Caco-2 (cell line): Measurements from ENCODE around the gene AHCYL1. TPM values are rescaled to one million over a fixed set of nuclear protein-coding genes. Genes with fewer than 3 reads are reported as not detected.

Experiments used
- BruUV-seq: library from RNA; stranded (reverse); fragments of 400-500 nt; replicated peaks from 2 replicates; lab custom pipeline; 2021; lab: Mats Ljungman, UMichigan
- CTCF ChIA-PET: fragments of 300-600 bp; sonication (Branson Sonifier 250); formaldehyde crosslinking; loops from one replicate; lab custom pipeline; 2022; ENCODE audit warnings: antibody characterized with exemption; lab: Charles Lee
- POLR2A ChIA-PET: fragments of 300-600 bp; sonication (Branson Sonifier 250); formaldehyde crosslinking; loops from one replicate; lab custom pipeline; 2022; ENCODE audit warnings: antibody characterized with exemption; lab: Charles Lee
- DNase-seq, 2 experiments: peaks; one replicate each; pipeline versions ENCODE4 v3.0.0 to v3.0.0-alpha.2; 2020 to 2022
- H3K27me3 ChIP-seq: replicated peaks from 2 replicates; pipeline ENCODE4 v1.6.0; 2011; ENCODE audit warnings: low read length; ENCODE audit not compliant: control insufficient read depth, insufficient read depth
- H3K36me3 ChIP-seq: 2 replicates; pipeline ENCODE4 v1.5.1; 2011; ENCODE audit warnings: low read length; ENCODE audit not compliant: control insufficient read depth, insufficient read depth
- H3K4me1 ChIP-seq: fragments of 250-450 bp; sonication (Bioruptor Pico); 2 replicates; pipeline ENCODE4 v1.5.1; 2020; ENCODE audit warnings: mild to moderate bottlenecking
- H3K4me3 ChIP-seq: 2 replicates; pipeline ENCODE4 v1.5.1; 2011; ENCODE audit warnings: low read depth, mild to moderate bottlenecking, control low read depth, low read length
- H3K9me3 ChIP-seq: fragments of 250-450 bp; sonication (Bioruptor Pico); 2 replicates; pipeline ENCODE4 v1.5.1; 2020; ENCODE audit warnings: mild to moderate bottlenecking, moderate library complexity
- H3K27ac Mint-ChIP-seq: one replicate; pipeline ENCODE4 v1.8.0; 2022; ENCODE audit warnings: mixed read lengths; ENCODE audit not compliant: unreplicated experiment
- H3K27me3 Mint-ChIP-seq: one replicate; pipeline ENCODE4 v1.8.0; 2022; ENCODE audit warnings: mixed read lengths; ENCODE audit not compliant: insufficient read depth, unreplicated experiment
- H3K36me3 Mint-ChIP-seq: one replicate; pipeline ENCODE4 v1.8.0; 2022; ENCODE audit warnings: mild to moderate bottlenecking, mixed read lengths; ENCODE audit not compliant: insufficient read depth, unreplicated experiment
- H3K4me1 Mint-ChIP-seq: one replicate; pipeline ENCODE4 v1.8.0; 2022; ENCODE audit warnings: low read depth, mixed read lengths; ENCODE audit not compliant: unreplicated experiment
- H3K4me3 Mint-ChIP-seq: one replicate; pipeline ENCODE4 v1.8.0; 2022; ENCODE audit warnings: mild to moderate bottlenecking, moderate library complexity, mixed read lengths; ENCODE audit not compliant: unreplicated experiment
- H3K9me3 Mint-ChIP-seq: one replicate; pipeline ENCODE4 v1.8.0; 2022; ENCODE audit warnings: mixed read lengths; ENCODE audit not compliant: unreplicated experiment
- intact Hi-C: fragments of 100-400 bp; cut with micrococcal nuclease; formaldehyde crosslinking; loops from one replicate; pipeline ENCODE4 v1.10.0; 2022; ENCODE audit not compliant: unreplicated experiment
- total RNA-seq: library from RNA; stranded (reverse); gene quantifications from 2 replicates; pipeline ENCODE4 v1.2.3, GENCODE V29; 2022
- TF ChIP-seq, protein P1 (sequence below), 2 experiments: fragments of 200-600 bp in 1 of 2; IDR thresholded peaks; 1 replicate in 1 of 2; 2 replicates in 1 of 2; pipeline versions ENCODE4 v1.5.1 to v1.8.0; 2011 to 2022; ENCODE audit warnings: antibody characterized with exemption in 1 of 2, control low read depth in 1 of 2, inconsistent platforms in 1 of 2, low read depth in 1 of 2, low read length in 1 of 2, mild to moderate bottlenecking in 1 of 2, moderate library complexity in 1 of 2; ENCODE audit not compliant: insufficient read depth in 1 of 2, severe bottlenecking in 1 of 2, unreplicated experiment in 1 of 2

AHCYL1 gene
- total RNA-seq, 1 experiment from 2014 or later = 64.2 TPM

DNA sequence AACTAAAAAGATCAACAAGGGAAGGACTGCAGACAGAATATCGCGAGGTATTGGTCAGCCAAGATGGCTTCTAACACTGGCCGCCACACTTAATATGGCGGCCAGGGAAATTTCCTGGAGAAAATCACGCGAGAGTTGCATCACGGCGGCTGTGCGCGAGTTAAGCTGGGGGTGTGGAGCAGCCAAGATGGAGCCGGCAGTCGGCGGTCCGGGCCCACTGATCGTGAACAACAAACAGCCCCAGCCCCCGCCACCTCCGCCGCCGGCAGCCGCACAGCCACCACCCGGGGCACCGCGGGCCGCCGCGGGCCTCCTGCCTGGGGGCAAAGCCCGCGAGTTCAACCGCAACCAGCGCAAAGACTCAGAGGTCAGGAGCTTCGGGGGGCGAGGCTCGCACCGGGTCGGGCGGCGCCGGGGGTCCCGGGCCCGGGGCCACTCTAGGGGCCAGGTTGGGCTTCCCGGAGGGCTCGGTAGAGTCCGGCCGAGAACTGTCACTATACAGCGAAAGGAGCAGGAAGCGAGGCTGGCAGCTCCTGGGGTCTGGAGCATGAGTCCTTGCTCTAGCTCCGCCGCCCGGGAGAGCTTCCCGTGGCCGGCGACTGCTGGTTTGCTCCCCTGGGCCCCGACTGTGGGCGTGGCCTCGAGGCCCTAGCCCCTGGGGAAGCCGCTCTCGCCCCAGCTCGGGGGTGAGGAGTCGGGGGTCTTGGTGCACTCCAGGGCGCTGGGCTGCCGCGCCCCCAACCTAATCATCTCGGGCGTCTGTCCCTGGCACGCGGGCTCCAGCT is 50.1 kb downstream of the AHCYL1 start, which contains the start of gene STRIP1:
STRIP1 (plus strand) TSS at position 174 of the 785 bp plus-strand sequence; CDS start at position 188, 14 bp downstream.
- Histone ChIP-seq H3K4me1 (no peaks in the 10 kb centered on the region), H3K4me3 (peak within 1 kb of the TSS; percentile 55), H3K36me3 (peaks cover 1% of the 10 kb centered on the region; the same call in 1 of the 2 replicates), H3K27me3 (no peaks in the 10 kb centered on the region), H3K9me3 (no peaks in the 10 kb centered on the region)
- peaks cover 7% of the 10 kb centered on the region for H3K4me1 Mint-ChIP-seq
- H3K36me3 Mint-ChIP-seq = peaks cover 19% of the 10 kb centered on the region
- peak within 1 kb of the TSS; percentile 90 for H3K27ac Mint-ChIP-seq
- H3K27me3 Mint-ChIP-seq = no peaks in the 10 kb centered on the region
- intact Hi-C loops = no loop called here
- ChIA-PET CTCF (interaction anchor here (0.6 to 2.1 kb wide), 6 partner anchors 13 to 50 kb away, joined by 3 to 8 read pairs (median 4); partner anchors contain the start of gene AHCYL1), POLR2A (interaction anchor here (0.5 to 1.5 kb wide), 6 partner anchors 11 to 929 kb away, joined by 3 to 6 read pairs (median 3); partner anchors contain the start of gene AHCYL1)
- H3K9me3 Mint-ChIP-seq = no peaks in the 10 kb centered on the region
- peak; percentile 88 to 92 for DNase-seq
- TF ChIP-seq, protein P1, sequence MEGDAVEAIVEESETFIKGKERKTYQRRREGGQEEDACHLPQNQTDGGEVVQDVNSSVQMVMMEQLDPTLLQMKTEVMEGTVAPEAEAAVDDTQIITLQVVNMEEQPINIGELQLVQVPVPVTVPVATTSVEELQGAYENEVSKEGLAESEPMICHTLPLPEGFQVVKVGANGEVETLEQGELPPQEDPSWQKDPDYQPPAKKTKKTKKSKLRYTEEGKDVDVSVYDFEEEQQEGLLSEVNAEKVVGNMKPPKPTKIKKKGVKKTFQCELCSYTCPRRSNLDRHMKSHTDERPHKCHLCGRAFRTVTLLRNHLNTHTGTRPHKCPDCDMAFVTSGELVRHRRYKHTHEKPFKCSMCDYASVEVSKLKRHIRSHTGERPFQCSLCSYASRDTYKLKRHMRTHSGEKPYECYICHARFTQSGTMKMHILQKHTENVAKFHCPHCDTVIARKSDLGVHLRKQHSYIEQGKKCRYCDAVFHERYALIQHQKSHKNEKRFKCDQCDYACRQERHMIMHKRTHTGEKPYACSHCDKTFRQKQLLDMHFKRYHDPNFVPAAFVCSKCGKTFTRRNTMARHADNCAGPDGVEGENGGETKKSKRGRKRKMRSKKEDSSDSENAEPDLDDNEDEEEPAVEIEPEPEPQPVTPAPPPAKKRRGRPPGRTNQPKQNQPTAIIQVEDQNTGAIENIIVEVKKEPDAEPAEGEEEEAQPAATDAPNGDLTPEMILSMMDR (IDR thresholded peaks at IDR 0.05; ENCODE audit: insufficient read depth in 1 of 2, low read depth in 1 of 2, low read length in 1 of 2, severe bottlenecking in 1 of 2, unreplicated experiment in 1 of 2) = no peak
- H3K4me3 Mint-ChIP-seq = peak within 1 kb of the TSS; percentile 91
- BruUV-seq = TSS peak; percentile 50

- intact Hi-C loops = no loop called here
- DNase-seq = no peak
- H3K9me3 Mint-ChIP-seq = no peaks in the 10 kb centered on the region
- H3K4me1 Mint-ChIP-seq = peaks cover 7% of the 10 kb centered on the region
- TF ChIP-seq, protein P1 (IDR thresholded peaks at IDR 0.05; ENCODE audit: insufficient read depth in 1 of 2, low read depth in 1 of 2, low read length in 1 of 2, severe bottlenecking in 1 of 2, unreplicated experiment in 1 of 2) = no peak
- Histone ChIP-seq H3K4me3 (peak overlapping the region; percentile 55), H3K9me3 (no peaks in the 10 kb centered on the region), H3K36me3 (peaks cover 1% of the 10 kb centered on the region; the same call in 1 of the 2 replicates), H3K4me1 (no peaks in the 10 kb centered on the region), H3K27me3 (no peaks in the 10 kb centered on the region)
- H3K27ac Mint-ChIP-seq = peak overlapping the region; percentile 90
- no peaks in the 10 kb centered on the region for H3K27me3 Mint-ChIP-seq
- peaks cover 25% of the 10 kb centered on the region for H3K36me3 Mint-ChIP-seq
- H3K4me3 Mint-ChIP-seq = peak overlapping the region; percentile 91
- ChIA-PET POLR2A (interaction anchor here (0.5 to 1.5 kb wide), 4 partner anchors 10 to 303 kb away, joined by 3 to 6 read pairs (median 3); partner anchors contain the start of gene AHCYL1), CTCF (interaction anchor here (0.6 to 2.1 kb wide), 5 partner anchors 12 to 51 kb away, joined by 3 to 8 read pairs (median 5); partner anchors contain the start of gene AHCYL1)
- no TSS peak for BruUV-seq
Measured at GRCh38 chr1:110035236-110035752, 50.7 kb downstream of the AHCYL1 start.

GRCh38 chr1:110038271-110038670 is 53.7 kb downstream of the AHCYL1 start:
- intact Hi-C loops = no loop called here
- Mint-ChIP-seq H3K36me3 (peaks cover 42% of the 10 kb centered on the region), H3K27me3 (no peaks in the 10 kb centered on the region), H3K4me1 (peaks cover 7% of the 10 kb centered on the region), H3K4me3 (no peak overlapping the region), H3K9me3 (no peaks in the 10 kb centered on the region), H3K27ac (no peak overlapping the region)
- Histone ChIP-seq H3K4me3 (no peak overlapping the region), H3K27me3 (no peaks in the 10 kb centered on the region), H3K9me3 (no peaks in the 10 kb centered on the region), H3K36me3 (peaks cover 1% of the 10 kb centered on the region; the same call in 1 of the 2 replicates), H3K4me1 (no peaks in the 10 kb centered on the region)
- DNase-seq = no peak
- ChIA-PET POLR2A (no interaction called here), CTCF (no interaction called here)
- no TSS peak for BruUV-seq
- TF ChIP-seq, protein P1 (IDR thresholded peaks at IDR 0.05; ENCODE audit: insufficient read depth in 1 of 2, low read depth in 1 of 2, low read length in 1 of 2, severe bottlenecking in 1 of 2, unreplicated experiment in 1 of 2) = no peak
